NCI-H146 (cell line): ENCODE results near the gene CHTF18.
"Not testable (repeated sequence)": the region's sequence is repeated elsewhere in the genome, so short reads cannot be mapped to it uniquely, and the experiment has no call there.

ENCODE experiments used
- DNase-seq: peaks from one replicate; lab custom pipeline; 2025; lab: John Stamatoyannopoulos, UW

The CHTF18 gene

GRCh38 chr16:788399-789126 lies at the start of gene CHTF18:
TSS of gene CHTF18 (plus strand) at chr16:788620. CDS start at chr16:788685, 65 bp downstream.
- peak; percentile 93 for DNase-seq

- DNase-seq: peak; percentile 54
Measured at GRCh38 chr16:739560-740458, 48.6 kb upstream of the CHTF18 start.

GRCh38 chr16:740459-740763 lies 48.0 kb upstream of the CHTF18 start:
- DNase-seq: no peak

DNA sequence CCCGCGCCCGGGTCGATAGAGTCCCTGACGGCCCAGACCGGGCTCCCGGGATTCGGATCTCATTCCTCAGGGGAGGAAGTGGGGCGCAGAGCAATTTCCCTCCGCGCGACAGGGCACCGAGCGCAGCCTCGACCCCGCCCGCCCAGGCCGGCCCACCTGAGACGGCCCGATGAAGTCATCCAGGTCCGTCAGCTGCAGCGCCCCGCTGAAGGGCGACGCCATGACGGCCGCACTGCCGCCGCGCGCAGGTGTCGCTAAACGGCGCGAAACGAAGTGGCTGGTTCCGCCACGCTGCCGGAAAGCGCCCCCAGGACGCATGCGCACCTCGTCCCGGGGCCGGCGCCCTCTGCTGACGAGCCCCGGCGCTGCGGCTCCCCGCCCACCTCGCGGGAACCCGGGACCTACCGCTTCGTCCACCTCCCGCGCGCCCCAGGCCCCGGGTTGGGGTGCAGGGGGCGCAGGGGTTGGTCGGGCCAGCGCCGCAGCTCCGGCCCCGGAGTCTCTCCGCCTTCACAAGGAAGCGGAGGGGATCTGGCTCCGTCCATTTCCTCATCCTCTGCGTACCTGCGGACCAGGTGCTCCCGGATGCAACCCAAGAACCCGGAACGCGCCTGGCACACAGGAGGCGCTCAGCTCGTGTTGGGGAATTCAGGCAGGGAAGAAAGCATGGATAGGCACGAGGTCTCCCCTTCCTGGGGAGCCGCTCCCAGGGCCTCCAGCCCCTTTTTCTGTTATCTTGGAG lies 47.5 kb upstream of the CHTF18 start, which contains the start of gene CIAO3:
TSS of gene CIAO3 (minus strand) at position 234 of the 742 bp plus-strand sequence. CDS start at position 222, 12 bp downstream.
- DNase-seq: peak; percentile 93

DNA sequence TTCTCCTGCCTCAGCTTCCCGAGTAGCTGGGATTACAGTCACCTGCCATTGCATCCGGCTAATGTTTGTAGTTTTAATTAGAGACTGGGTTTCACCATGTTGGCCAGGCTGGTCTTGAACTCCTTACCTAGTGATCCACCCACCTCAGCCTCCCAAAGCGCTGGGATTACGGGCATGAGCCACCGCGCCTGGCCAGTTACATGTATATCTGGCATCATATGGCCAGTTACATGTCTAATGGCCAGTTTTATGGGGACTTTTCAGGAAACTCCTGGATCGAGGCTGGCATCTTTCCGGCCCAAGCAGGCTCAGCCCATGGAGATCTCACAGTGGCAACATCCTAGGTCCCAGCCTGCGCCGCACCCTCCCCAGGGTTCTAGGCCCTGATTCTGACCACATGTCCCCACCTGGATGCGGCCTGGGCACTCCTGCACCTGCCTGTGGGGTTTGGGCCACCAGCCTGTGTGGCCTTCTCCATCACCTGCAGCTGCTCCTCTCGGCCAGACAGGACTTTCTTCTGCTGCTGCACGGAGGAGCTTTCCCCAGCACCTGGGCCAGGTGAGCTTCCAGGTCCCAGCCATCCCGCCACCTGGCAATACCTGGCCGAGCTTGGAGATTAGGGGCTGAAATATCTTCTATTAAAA lies 46.3 kb upstream of the CHTF18 start:
- peak; percentile 28 for DNase-seq

DNA sequence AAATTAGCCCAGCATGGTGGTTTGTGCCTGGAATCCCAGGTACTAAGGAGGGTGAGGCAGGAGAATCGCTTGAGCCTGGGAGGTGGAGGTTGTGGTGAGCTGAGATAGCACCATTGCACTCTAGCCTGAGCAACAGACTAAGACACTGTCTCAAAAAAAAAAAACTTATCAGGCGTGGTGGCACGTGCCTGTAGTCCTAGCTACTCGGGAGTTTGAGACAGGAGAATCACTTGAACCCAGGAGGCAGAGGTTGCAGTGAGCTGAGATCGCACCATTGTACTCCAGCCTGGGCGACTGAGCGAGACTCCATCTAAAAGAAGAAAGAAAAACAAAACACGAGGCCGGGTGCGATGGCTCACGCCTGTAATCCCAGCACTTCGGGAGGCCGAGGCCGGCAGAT lies 45.5 kb upstream of the CHTF18 start:
- not testable (repeated sequence) for DNase-seq

GRCh38 chr16:743794-744500 lies 44.5 kb upstream of the CHTF18 start:
- no peak for DNase-seq

GRCh38 chr16:745739-746138 lies 42.7 kb upstream of the CHTF18 start:
- peak; percentile 67 for DNase-seq

DNA sequence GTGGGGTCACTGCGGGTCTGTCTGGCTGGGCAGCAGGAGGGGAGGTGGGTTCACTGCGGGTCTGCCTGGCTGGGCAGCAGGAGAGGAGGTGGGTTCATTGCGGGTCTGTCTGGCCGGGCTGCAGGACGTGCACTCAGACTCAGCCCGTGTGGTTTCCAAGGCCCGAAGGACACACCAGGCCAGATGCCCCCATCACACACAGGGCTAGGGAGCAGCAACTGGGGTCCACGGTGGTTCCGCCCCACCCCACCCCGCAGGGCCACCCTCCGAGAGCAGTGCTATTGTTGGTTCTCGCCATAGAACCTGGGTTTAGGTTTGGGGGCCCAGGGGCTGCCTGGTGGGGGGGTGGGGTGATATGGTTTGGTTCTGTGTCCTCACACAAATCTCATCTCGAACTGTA lies 41.8 kb upstream of the CHTF18 start:
- DNase-seq: no peak

- DNase-seq: peak; percentile 57
Measured at GRCh38 chr16:747978-748746, 40.3 kb upstream of the CHTF18 start.

- DNase-seq: no peak
Measured at GRCh38 chr16:749010-749409, 39.4 kb upstream of the CHTF18 start.

DNA sequence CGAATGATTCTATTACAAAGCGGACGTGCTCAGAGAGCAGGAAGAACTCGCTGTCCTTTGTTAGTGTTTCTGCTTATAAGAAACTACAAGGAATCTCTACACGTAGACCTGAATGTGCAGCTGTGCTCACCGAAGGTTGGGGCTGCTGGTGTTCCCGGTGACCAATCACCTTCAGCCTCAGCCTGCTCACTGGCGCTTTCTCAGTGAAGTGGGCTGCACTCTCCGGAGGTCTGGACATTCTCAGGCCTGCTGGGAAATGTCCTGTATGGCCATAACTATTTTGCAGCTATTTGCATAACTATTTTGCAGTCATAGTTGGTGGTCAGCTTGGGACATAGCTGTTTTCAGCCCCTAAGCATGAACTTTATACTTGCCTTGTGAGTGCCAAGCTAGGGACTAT lies 37.9 kb upstream of the CHTF18 start:
- DNase-seq: no peak

DNA sequence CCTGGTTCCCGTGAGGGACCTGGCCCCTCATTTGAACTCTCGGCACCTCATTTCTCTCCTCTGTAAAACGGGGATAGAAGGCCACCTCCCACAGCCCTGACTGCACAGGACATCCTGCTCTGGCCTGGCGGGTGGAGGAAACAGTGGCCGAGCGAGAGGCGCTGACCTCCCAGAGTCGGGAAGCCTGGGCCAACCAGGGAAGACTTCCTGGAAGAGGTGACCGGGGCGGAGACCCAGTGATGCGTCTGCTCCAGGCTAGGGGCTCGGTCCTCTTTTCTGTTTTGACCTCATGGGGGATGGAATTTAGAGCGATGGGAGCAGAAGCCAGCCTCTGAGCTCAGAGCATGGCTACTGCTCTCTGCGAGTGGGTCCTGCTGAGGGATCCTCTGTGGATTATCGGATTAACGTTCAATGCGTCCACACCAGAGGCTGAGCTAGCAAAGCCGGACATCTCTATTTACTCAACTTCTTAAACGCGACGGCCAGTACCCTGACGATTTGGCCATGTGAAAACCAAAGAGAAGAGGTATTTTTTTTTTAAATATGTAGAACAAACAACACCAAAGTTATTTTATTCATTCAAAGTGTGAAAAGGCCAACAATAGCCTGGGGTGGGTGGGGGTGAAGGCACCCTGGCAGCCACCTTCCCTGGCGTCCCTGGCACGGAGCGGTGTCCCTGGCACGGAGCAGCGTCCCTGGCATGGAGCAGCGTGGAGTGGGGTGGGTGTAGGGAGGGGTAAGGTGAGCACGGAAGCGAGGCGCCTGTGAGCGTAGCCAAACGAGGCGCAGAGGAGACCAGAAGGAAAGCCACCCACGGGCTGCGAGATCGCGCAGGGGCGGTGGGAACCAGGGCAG lies 37.0 kb upstream of the CHTF18 start:
- DNase-seq: no peak

DNA sequence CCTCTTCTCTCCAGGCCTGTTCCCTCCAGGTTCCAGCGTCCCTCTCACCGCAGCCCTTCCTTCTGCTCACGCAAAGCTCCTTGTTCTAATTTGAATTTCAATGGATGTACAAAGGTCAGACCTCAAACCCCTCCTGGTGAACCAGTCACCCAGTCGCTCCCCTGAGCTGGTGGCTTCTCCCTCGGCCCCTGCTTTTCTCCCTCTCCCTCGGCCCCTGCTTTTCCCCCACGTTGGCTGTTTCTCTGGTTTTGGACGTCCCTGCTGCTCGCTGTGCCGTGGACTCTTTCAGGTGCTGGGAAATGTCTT lies 36.5 kb upstream of the CHTF18 start:
- DNase-seq: no peak

- DNase-seq: not testable (repeated sequence)
Measured at GRCh38 chr16:754121-754607, 34.3 kb upstream of the CHTF18 start.

DNA sequence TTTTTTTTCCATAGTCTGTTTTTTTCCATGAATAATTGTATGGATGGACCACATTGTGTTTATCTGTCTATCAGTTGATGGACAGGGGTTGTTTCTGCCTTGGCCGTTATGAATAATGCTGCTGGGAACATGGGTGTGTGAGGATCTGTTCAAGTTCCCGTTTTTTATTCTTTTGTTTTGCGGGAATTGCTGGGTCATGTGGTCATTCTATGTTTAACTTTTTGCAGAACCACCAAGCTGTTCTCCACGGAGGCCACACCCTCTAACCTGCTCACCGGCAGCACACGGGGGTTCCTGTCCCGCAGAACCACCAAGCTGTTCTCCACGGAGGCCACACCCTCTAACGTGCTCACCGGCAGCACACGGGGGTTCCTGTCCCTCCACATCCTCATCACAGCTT lies 33.8 kb upstream of the CHTF18 start:
- DNase-seq: no peak

GRCh38 chr16:756428-756827 lies 32.0 kb upstream of the CHTF18 start:
- DNase-seq: no peak

DNA sequence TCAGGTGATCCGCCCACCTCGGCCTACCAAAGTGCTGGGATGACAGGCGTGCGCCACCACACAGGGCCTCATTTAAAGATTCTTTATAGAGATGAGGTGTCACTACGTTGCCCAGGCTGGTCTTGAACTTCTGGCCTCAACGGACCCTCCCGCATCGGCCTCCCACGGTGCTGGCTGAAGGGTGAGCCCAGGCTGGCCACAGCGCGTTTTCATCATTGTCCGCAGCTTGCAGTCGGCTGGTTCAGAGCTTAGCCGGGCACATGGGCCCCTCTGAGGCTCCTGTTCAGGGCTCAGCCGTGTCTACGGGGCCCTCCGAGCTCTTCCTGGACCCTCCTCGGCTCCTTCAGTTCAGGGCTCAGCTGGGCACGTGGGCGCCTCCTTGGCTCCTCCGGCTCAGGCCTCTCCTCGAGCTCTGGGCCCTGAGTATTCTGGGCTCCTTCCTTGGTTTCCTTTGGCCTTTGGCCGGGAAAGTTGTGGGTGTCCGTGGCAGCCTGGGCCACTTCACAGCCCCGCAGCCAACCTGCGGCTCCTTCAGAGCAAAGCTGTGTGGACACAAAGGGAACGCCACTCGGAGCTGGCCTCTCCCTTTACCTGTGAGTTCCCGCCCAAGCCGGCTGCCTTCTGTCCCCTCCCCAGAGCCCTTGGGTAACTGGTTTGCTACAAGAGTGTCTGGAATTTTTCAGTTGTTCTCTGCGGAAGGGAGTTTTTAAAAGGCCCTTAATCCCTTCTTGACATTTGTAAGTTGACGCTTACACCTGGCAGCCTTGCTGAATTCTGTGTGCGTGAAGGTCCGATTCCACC lies 29.1 kb upstream of the CHTF18 start:
- no peak for DNase-seq

GRCh38 chr16:760065-760464 lies 28.4 kb upstream of the CHTF18 start:
- no peak for DNase-seq
